ENCODE results near the gene HSD17B8.

GRCh38 chr6:33243476-33243875, 39.0 kb downstream of the HSD17B8 start:
- TF ChIP-seq CTCF (IDR thresholded peaks at IDR 0.05 in 2 of 3, conservative IDR thresholded peaks at IDR 0.05 in 1 of 3; ENCODE audit: borderline replicate concordance in 1 of 3, insufficient read depth in 1 of 3, low read depth in 2 of 3, low read length in 2 of 3), result no peak
- no peak for TF ChIP-seq POLR2A (IDR thresholded peaks at IDR 0.05; ENCODE audit: borderline replicate concordance, extremely low read depth, insufficient read depth, insufficient read length)
- TF ChIP-seq EZH2 (IDR thresholded peaks at IDR 0.05), result no peak
- no peak for TF ChIP-seq RAD21 (IDR thresholded peaks at IDR 0.05; ENCODE audit: low read depth)
- no peak for TF ChIP-seq POLR2AphosphoS5 (IDR thresholded peaks at IDR 0.05; ENCODE audit: low read depth, low read length)

Data from HCT116 (cell line).